H1 (cell line): Measurements from ENCODE around the gene RALGAPA2. TPM values are rescaled to one million over a fixed set of nuclear protein-coding genes. Genes with fewer than 3 reads are reported as not detected.

Source experiments
- CTCF ChIA-PET: fragments of 300-600 bp; sonication (Branson Sonifier 250); formaldehyde crosslinking; loops from one replicate; lab custom pipeline; 2021; ENCODE audit not compliant: partially characterized antibody; lab: Charles Lee
- POLR2A ChIA-PET: fragments of 300-600 bp; sonication (Branson Sonifier 250); formaldehyde crosslinking; loops from one replicate; lab custom pipeline; 2021; ENCODE audit warnings: inconsistent platforms; ENCODE audit not compliant: partially characterized antibody; lab: Charles Lee
- DNase-seq, 2 experiments: peaks; one replicate each; pipeline versions ENCODE4 v3.0.0 to v3.0.0-alpha.2; 2010 to 2022; ENCODE audit warnings: low spot score in 2 of 2, low read depth in 1 of 2, mixed read lengths in 1 of 2
- FAIRE-seq: peaks from 2 replicates; lab custom pipeline; 2011; peaks lifted over from hg19 to GRCh38; lab: Jason Lieb, UNC
- H2AFZ ChIP-seq: 2 replicates; pipeline ENCODE4 v1.8.1; 2012; ENCODE audit warnings: low read length, inconsistent platforms
- H2AK5ac ChIP-seq: 2 replicates; pipeline ENCODE4 v1.6.1; 2013; ENCODE audit warnings: low read depth, low read length
- H2BK120ac ChIP-seq: replicated peaks from 2 replicates; pipeline ENCODE3; 2013; ENCODE audit warnings: low read depth, low read length, inconsistent platforms
- H2BK12ac ChIP-seq: 2 replicates; pipeline ENCODE4 v1.6.1; 2013; ENCODE audit warnings: low read depth, low read length
- H2BK15ac ChIP-seq: 2 replicates; pipeline ENCODE4 v1.6.1; 2013; ENCODE audit warnings: low read length
- H2BK20ac ChIP-seq: 2 replicates; pipeline ENCODE4 v1.6.1; 2013; ENCODE audit warnings: low read length
- H2BK5ac ChIP-seq: 2 replicates; pipeline ENCODE4 v1.6.1; 2013; ENCODE audit warnings: low read depth, low read length
- H3K14ac ChIP-seq: 2 replicates; pipeline ENCODE4 v1.6.1; 2013; ENCODE audit warnings: inconsistent platforms; ENCODE audit not compliant: insufficient read length
- H3K18ac ChIP-seq: 2 replicates; pipeline ENCODE4 v1.6.1; 2013; ENCODE audit warnings: low read length; ENCODE audit errors: extremely low read depth
- H3K23ac ChIP-seq: 2 replicates; pipeline ENCODE4 v1.6.1; 2013; ENCODE audit warnings: inconsistent platforms; ENCODE audit not compliant: insufficient read length
- H3K23me2 ChIP-seq: 2 replicates; pipeline ENCODE4 v1.6.1; 2013; ENCODE audit warnings: low read depth, low read length
- H3K27ac ChIP-seq: 2 replicates; pipeline ENCODE4 v1.6.1; 2011; ENCODE audit warnings: low read depth, low read length, inconsistent platforms
- H3K27me3 ChIP-seq, 4 experiments: replicated peaks in 1 of 4; 1 replicate in 1 of 4; 2 replicates in 3 of 4; pipeline versions ENCODE4 v1.6.1 to v1.8.1; 2011 to 2013; ENCODE audit warnings: low read length in 3 of 4, mild to moderate bottlenecking in 3 of 4, inconsistent platforms in 2 of 4, mixed read lengths in 2 of 4, moderate library complexity in 1 of 4; ENCODE audit not compliant: control insufficient read depth in 3 of 4, insufficient read depth in 3 of 4; ENCODE audit errors: extremely low read depth in 1 of 4
- H3K36me3 ChIP-seq, 4 experiments: 2 replicates each; pipeline versions ENCODE4 v1.6.1 to v1.8.1; 2011 to 2013; ENCODE audit warnings: mild to moderate bottlenecking in 4 of 4, low read length in 3 of 4, moderate library complexity in 2 of 4, control low read depth in 1 of 4, inconsistent platforms in 1 of 4; ENCODE audit not compliant: insufficient read depth in 4 of 4, control insufficient read depth in 2 of 4
- H3K4ac ChIP-seq: replicated peaks from 2 replicates; pipeline ENCODE3; 2013; ENCODE audit warnings: low read length, low read depth, mixed read lengths, inconsistent platforms; ENCODE audit not compliant: insufficient read length
- H3K4me1 ChIP-seq, 4 experiments: replicated peaks in 1 of 4; 1 replicate in 1 of 4; 2 replicates in 3 of 4; pipeline versions ENCODE4 v1.6.1 to v1.8.1; 2011 to 2013; ENCODE audit warnings: low read length in 3 of 4, inconsistent platforms in 2 of 4, mixed read lengths in 1 of 4; ENCODE audit not compliant: insufficient read depth in 4 of 4, control insufficient read depth in 3 of 4
- H3K4me2 ChIP-seq, 2 experiments: 2 replicates each; pipeline versions ENCODE4 v1.6.1 to v1.8.1; 2011 to 2013; ENCODE audit warnings: low read depth in 2 of 2, low read length in 2 of 2, control low read depth in 1 of 2, inconsistent platforms in 1 of 2, mild to moderate bottlenecking in 1 of 2; ENCODE audit not compliant: insufficient read depth in 1 of 2
- H3K4me3 ChIP-seq, 4 experiments: fragments of 200-600, 300-600 bp in 1 of 4; sonication (generic), shearing (Covaris generic), sonication (Bioruptor Twin) in 1 of 4; 2 replicates each; pipeline versions ENCODE4 v1.5.1 to v1.8.1; 2011 to 2016; ENCODE audit warnings: low read length in 4 of 4, low read depth in 3 of 4, control low read depth in 2 of 4, inconsistent platforms in 2 of 4, mild to moderate bottlenecking in 2 of 4, mixed read lengths in 1 of 4, moderate library complexity in 1 of 4; ENCODE audit not compliant: insufficient read depth in 2 of 4; ENCODE audit errors: extremely low read depth in 1 of 4
- H3K56ac ChIP-seq: replicated peaks from 2 replicates; pipeline ENCODE3; 2013; ENCODE audit warnings: low read depth, mild to moderate bottlenecking, mixed read lengths, low read length, inconsistent platforms; ENCODE audit not compliant: insufficient read length
- H3K79me1 ChIP-seq: 2 replicates; pipeline ENCODE4 v1.6.1; 2013; ENCODE audit warnings: low read depth, low read length, control low read depth
- H3K79me2 ChIP-seq, 2 experiments: 2 replicates each; pipeline versions ENCODE4 v1.6.1 to v1.8.1; 2012 to 2013; ENCODE audit warnings: low read length in 2 of 2, mild to moderate bottlenecking in 2 of 2, inconsistent platforms in 1 of 2; ENCODE audit not compliant: insufficient read depth in 2 of 2, control insufficient read depth in 1 of 2
- H3K9ac ChIP-seq, 4 experiments: replicated peaks in 1 of 4; 1 replicate in 1 of 4; 2 replicates in 3 of 4; pipeline versions ENCODE4 v1.6.1 to v1.8.1; 2011 to 2013; ENCODE audit warnings: low read depth in 3 of 4, low read length in 3 of 4, control low read depth in 2 of 4, mild to moderate bottlenecking in 2 of 4, moderate library complexity in 2 of 4, inconsistent platforms in 1 of 4; ENCODE audit errors: extremely low read depth in 1 of 4
- H3K9me3 ChIP-seq, 2 experiments: 2 replicates each; pipeline versions ENCODE4 v1.6.1 to v1.8.1; 2012 to 2013; ENCODE audit warnings: mild to moderate bottlenecking in 2 of 2, moderate library complexity in 2 of 2, control low read depth in 1 of 2, inconsistent platforms in 1 of 2, low read depth in 1 of 2, low read length in 1 of 2, mixed read lengths in 1 of 2; ENCODE audit not compliant: insufficient read depth in 2 of 2
- H4K20me1 ChIP-seq, 2 experiments: replicated peaks in 1 of 2; 2 replicates each; pipeline versions ENCODE3 to v1.8.1; 2011 to 2013; ENCODE audit warnings: inconsistent platforms in 2 of 2, low read length in 2 of 2, mild to moderate bottlenecking in 1 of 2; ENCODE audit not compliant: insufficient read depth in 2 of 2, control insufficient read depth in 1 of 2
- H4K5ac ChIP-seq: 2 replicates; pipeline ENCODE4 v1.6.1; 2013; ENCODE audit warnings: low read length, low read depth, mixed read lengths, inconsistent platforms; ENCODE audit not compliant: insufficient read length
- H4K8ac ChIP-seq: 2 replicates; pipeline ENCODE4 v1.8.0; 2013; ENCODE audit warnings: mild to moderate bottlenecking, moderate library complexity, low read length, inconsistent platforms; ENCODE audit not compliant: insufficient read depth; ENCODE audit errors: extremely low read depth
- H4K91ac ChIP-seq: replicated peaks from 2 replicates; pipeline ENCODE3; 2013; ENCODE audit warnings: low read length, mixed read lengths, inconsistent platforms; ENCODE audit not compliant: insufficient read length
- CHD1 ChIP-seq: IDR thresholded peaks from 2 replicates; pipeline ENCODE4 v1.6.1; 2012; ENCODE audit warnings: low read depth, low read length, improper control_type of control experiment
- EGR1 ChIP-seq: IDR thresholded peaks from 2 replicates; pipeline ENCODE4 v1.6.1; 2011; ENCODE audit warnings: low read depth, low read length, borderline replicate concordance
- GTF2F1 ChIP-seq: IDR thresholded peaks from 2 replicates; pipeline ENCODE4 v1.6.1; 2012; ENCODE audit warnings: low read depth, low read length, improper control_type of control experiment, borderline replicate concordance
- JUN ChIP-seq: IDR thresholded peaks from 2 replicates; pipeline ENCODE4 v1.6.1; 2011; ENCODE audit warnings: low read depth, mild to moderate bottlenecking, improper control_type of control experiment, low read length
- POLR2A ChIP-seq, 2 experiments: IDR thresholded peaks; 1 replicate in 1 of 2; 2 replicates in 1 of 2; pipeline ENCODE4 v1.6.1; 2011; ENCODE audit warnings: low read depth in 2 of 2, low read length in 2 of 2, mild to moderate bottlenecking in 2 of 2; ENCODE audit errors: control extremely low read depth in 1 of 2
- SP2 ChIP-seq: IDR thresholded peaks from 2 replicates; pipeline ENCODE4 v1.6.1; 2012; ENCODE audit warnings: mild to moderate bottlenecking, low read length, inconsistent platforms
- TAF1 ChIP-seq: IDR thresholded peaks from 2 replicates; pipeline ENCODE4 v1.6.1; 2011; ENCODE audit warnings: mild to moderate bottlenecking, low read depth, low read length
- TEAD4 ChIP-seq: IDR thresholded peaks from 2 replicates; pipeline ENCODE4 v1.6.1; 2012; ENCODE audit warnings: low read depth, low read length, inconsistent platforms, mixed read lengths
- WGBS, 2 experiments: shearing (Covaris generic) in 1 of 2; methylation state at CpG; one replicate each; pipeline versions ENCODE4 v1.1.6 to v1.1.7; 2013 to 2015; ENCODE audit warnings: low lambda C conversion rate in 2 of 2, mixed read lengths in 2 of 2, inconsistent platforms in 1 of 2, low coverage in 1 of 2, missing lambda C conversion rate in 1 of 2; ENCODE audit not compliant: insufficient replicate concordance in 2 of 2, insufficient coverage in 1 of 2, insufficient read length in 1 of 2; ENCODE audit errors: extremely low coverage in 1 of 2, missing lambda C conversion rate in 1 of 2; 5-methylcytosine and 5-hydroxymethylcytosine counted together
- polyA plus RNA-seq, 7 experiments: library from polyadenylated mRNA; depleted of rRNA in 3 of 7; stranded (reverse) in 5 of 7; unstranded in 2 of 7; fragments of >200 nt in 5 of 7; fragments of 200-250 nt in 2 of 7; gene quantifications; 1 replicate in 5 of 7; 2 replicates in 1 of 7; 4 replicates in 1 of 7; pipeline versions ENCODE4 v1.2.1 to v1.2.3, GENCODE V29; 2011 to 2013; ENCODE audit warnings: missing spikeins in 2 of 7, mixed read lengths in 2 of 7
- total RNA-seq: library from RNA; stranded (reverse); fragmentation: NEBNext Ultra II Directional; extraction: Animal tissue kit (Norgen Biotek cat#: 25700); gene quantifications from 2 replicates; pipeline ENCODE4 v1.2.1, GENCODE V29; 2021
- TF ChIP-seq, protein P1 (sequence below): IDR thresholded peaks from 2 replicates; pipeline ENCODE4 v1.6.1; 2012; ENCODE audit warnings: inconsistent platforms
- TF ChIP-seq, protein P2 (sequence below): IDR thresholded peaks from 2 replicates; pipeline ENCODE4 v1.6.1; 2011; ENCODE audit warnings: low read depth, mild to moderate bottlenecking, low read length; ENCODE audit not compliant: insufficient read depth
- TF ChIP-seq, protein P3 (sequence below): IDR thresholded peaks from 2 replicates; pipeline ENCODE4 v1.6.1; 2011; ENCODE audit warnings: low read length, improper control_type of control experiment

The RALGAPA2 gene
- total and polyA plus RNA-seq, 2 of the 8 experiments (the other 6 are each of a cell fraction or from before 2014, with no cell fraction given), result 5.1 to 25.5 TPM

DNA sequence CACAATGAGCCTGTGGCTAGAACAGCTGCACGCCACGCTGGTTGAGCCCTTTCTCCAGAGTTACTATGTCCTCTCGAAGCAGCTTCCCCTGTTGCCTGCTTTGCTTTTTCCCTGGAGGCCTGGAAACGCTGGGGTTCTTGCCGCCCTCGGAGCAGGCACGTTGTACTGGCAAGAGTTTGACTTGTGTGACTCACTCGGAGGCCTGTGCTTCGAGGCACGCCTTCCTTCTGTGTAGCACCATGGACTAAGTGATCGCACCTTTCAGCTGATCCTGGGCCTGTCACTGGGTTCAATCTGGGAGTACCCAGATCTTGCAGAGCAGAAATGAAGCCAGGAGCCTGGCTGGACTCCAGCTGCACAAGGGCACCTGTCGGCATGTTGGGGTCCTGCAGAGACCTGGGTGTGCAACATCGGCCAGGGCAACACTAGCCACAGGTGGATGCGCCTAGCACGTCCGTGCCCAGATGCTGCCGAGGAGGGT is 339.3 kb downstream of the RALGAPA2 start:
- DNase-seq, result no peak
- peak overlapping the region; percentile 95 for H2BK12ac ChIP-seq
- H2BK5ac ChIP-seq, result peak overlapping the region; percentile 6; the same call in 1 of the 2 replicates
- no peak for FAIRE-seq
- H2AK5ac ChIP-seq, result no peak overlapping the region
- H3K18ac ChIP-seq, result peak overlapping the region; percentile 12; the same call in 1 of the 2 replicates
- no peak overlapping the region for H3K4me3 ChIP-seq
- H3K4ac ChIP-seq, result no peak overlapping the region
- no peak overlapping the region for H3K14ac ChIP-seq
- H3K79me2 ChIP-seq, result no peaks in the 10 kb centered on the region
- no peaks in the 10 kb centered on the region for H3K36me3 ChIP-seq
- peaks cover 12% of the 10 kb centered on the region; the same call in 1 of the 2 replicates for H3K23me2 ChIP-seq
- H3K56ac ChIP-seq, result no peak overlapping the region
- H2BK20ac ChIP-seq, result peak overlapping the region; percentile 81; the same call in 1 of the 2 replicates
- H4K20me1 ChIP-seq, result no peaks in the 10 kb centered on the region
- CTCF ChIA-PET, result interaction anchor here (1.1 to 2.9 kb wide), 5 partner anchors 8 to 221 kb away, joined by 3 to 11 read pairs (median 5); no protein-coding TSS in a partner anchor
- H2BK15ac ChIP-seq, result 0 out of 2 replicates have a peak overlapping the region, but pooled peaks have one; percentile 3
- no peaks in the 10 kb centered on the region for H3K79me1 ChIP-seq
- POLR2A ChIA-PET, result interaction anchor here (0.9 to 2.6 kb wide), 2 partner anchors 9 to 11 kb away, joined by 3 to 6 read pairs; no protein-coding TSS in a partner anchor
- peaks cover 9 to 33% (median 15%) of the 10 kb centered on the region in 4 experiments for H3K4me1 ChIP-seq
- H3K27me3 ChIP-seq, result peaks cover 18 to 55% (median 39%) of the 10 kb centered on the region in 4 experiments
- H4K8ac ChIP-seq, result peak overlapping the region; percentile 39; the same call in 1 of the 2 replicates
- H3K4me2 ChIP-seq, result peak overlapping the region in 1 of 2 experiments; percentile 84; a peak in 1 of 4 replicates
- 74% methylated on average over 14 of the region's 17 CpGs; no CpG with 5 or more reads in 1 of the 2 experiments for WGBS, 2 experiments
- peak overlapping the region; percentile 29 for H4K91ac ChIP-seq
- no peaks in the 10 kb centered on the region for H3K9me3 ChIP-seq
- peak overlapping the region; percentile 9 for H2BK120ac ChIP-seq
- H3K23ac ChIP-seq, result no peak overlapping the region
- H3K27ac ChIP-seq, result no peak overlapping the region
- no peak overlapping the region for H2AFZ ChIP-seq
- H4K5ac ChIP-seq, result no peak overlapping the region
- H3K9ac ChIP-seq, result no peak overlapping the region; a peak in 1 of 7 replicates
- TF ChIP-seq JUN (no peak), CHD1 (no peak), SP2 (no peak), POLR2A (IDR thresholded peaks at IDR 0.05; ENCODE audit: control extremely low read depth in 1 of 2, low read depth in 2 of 2, low read length in 2 of 2) (no peak), TAF1 (no peak), TEAD4 (no peak), GTF2F1 (no peak), EGR1 (no peak)
- TF ChIP-seq, protein P1, sequence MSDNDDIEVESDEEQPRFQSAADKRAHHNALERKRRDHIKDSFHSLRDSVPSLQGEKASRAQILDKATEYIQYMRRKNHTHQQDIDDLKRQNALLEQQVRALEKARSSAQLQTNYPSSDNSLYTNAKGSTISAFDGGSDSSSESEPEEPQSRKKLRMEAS, result peak; percentile 51; the same call in 1 of the 2 replicates
- TF ChIP-seq, protein P2, sequence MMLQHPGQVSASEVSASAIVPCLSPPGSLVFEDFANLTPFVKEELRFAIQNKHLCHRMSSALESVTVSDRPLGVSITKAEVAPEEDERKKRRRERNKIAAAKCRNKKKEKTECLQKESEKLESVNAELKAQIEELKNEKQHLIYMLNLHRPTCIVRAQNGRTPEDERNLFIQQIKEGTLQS, result no peak
- TF ChIP-seq, protein P3, sequence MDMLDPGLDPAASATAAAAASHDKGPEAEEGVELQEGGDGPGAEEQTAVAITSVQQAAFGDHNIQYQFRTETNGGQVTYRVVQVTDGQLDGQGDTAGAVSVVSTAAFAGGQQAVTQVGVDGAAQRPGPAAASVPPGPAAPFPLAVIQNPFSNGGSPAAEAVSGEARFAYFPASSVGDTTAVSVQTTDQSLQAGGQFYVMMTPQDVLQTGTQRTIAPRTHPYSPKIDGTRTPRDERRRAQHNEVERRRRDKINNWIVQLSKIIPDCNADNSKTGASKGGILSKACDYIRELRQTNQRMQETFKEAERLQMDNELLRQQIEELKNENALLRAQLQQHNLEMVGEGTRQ, result no peak
